Parathyroid adenoma (tissue), 2 donors: ENCODE data around the gene RNF149.
"Not testable (repeated sequence)": the region's sequence is repeated elsewhere in the genome, so short reads cannot be mapped to it uniquely, and the experiment has no call there.

ENCODE experiments used
- H2AFZ ChIP-seq: fragments of 300-600 bp; sonication (generic); one replicate; pipeline ENCODE4 v1.7.0; 2017; ENCODE audit warnings: antibody characterized with exemption, mild to moderate bottlenecking
- H3K27ac ChIP-seq: fragments of 300-600 bp; sonication (generic); one replicate; pipeline ENCODE4 v1.7.0; 2017
- H3K27me3 ChIP-seq: fragments of 300-600 bp; sonication (generic); one replicate; pipeline ENCODE4 v1.7.0; 2017; ENCODE audit warnings: low read length; ENCODE audit not compliant: control insufficient read depth, insufficient read depth
- H3K36me3 ChIP-seq: fragments of 300-600 bp; sonication (generic); one replicate; pipeline ENCODE4 v1.7.0; 2017; ENCODE audit warnings: low read length; ENCODE audit not compliant: control insufficient read depth, insufficient read depth
- H3K4me1 ChIP-seq: fragments of 300-600 bp; sonication (generic); one replicate; pipeline ENCODE4 v1.7.0; 2017; ENCODE audit warnings: control low read depth
- H3K4me2 ChIP-seq: fragments of 300-600 bp; sonication (generic); one replicate; pipeline ENCODE4 v1.7.0; 2017; ENCODE audit warnings: low read length
- H3K4me3 ChIP-seq: fragments of 300-600 bp; sonication (generic); one replicate; pipeline ENCODE4 v1.7.0; 2017; ENCODE audit warnings: low read depth, low read length
- H3K79me2 ChIP-seq: fragments of 300-600 bp; sonication (generic); one replicate; pipeline ENCODE4 v1.7.0; 2017; ENCODE audit warnings: control low read depth
- H3K9ac ChIP-seq: fragments of 300-600 bp; sonication (generic); one replicate; pipeline ENCODE4 v1.7.0; 2017; ENCODE audit warnings: mild to moderate bottlenecking
- H3K9me3 ChIP-seq: fragments of 300-600 bp; sonication (generic); one replicate; pipeline ENCODE4 v1.7.0; 2017; ENCODE audit warnings: low read length; ENCODE audit not compliant: control insufficient read depth
- CTCF ChIP-seq: fragments of 300-600 bp; sonication (generic); IDR thresholded peaks from one replicate; pipeline ENCODE4 v1.7.0; 2017; ENCODE audit warnings: antibody characterized with exemption, mild to moderate bottlenecking
- donor health status: primary hyperparathyroidism.

Gene RNF149

GRCh38 chr2:101253013-101253702 lies 55.3 kb downstream of the RNF149 start:
- peak overlapping the region; percentile 88 for H3K4me3 ChIP-seq
- H3K9ac ChIP-seq: peak overlapping the region; percentile 85
- peaks cover 5% of the 10 kb centered on the region for H3K4me1 ChIP-seq
- H3K36me3 ChIP-seq: no peaks in the 10 kb centered on the region
- H3K27me3 ChIP-seq: no peaks in the 10 kb centered on the region
- peak overlapping the region; percentile 86 for H3K27ac ChIP-seq
- no peak for TF ChIP-seq CTCF
- H3K9me3 ChIP-seq: no peaks in the 10 kb centered on the region
- peak overlapping the region; percentile 97 for H3K4me2 ChIP-seq
- peaks cover 22% of the 10 kb centered on the region for H3K79me2 ChIP-seq
- peak overlapping the region; percentile 97 for H2AFZ ChIP-seq

GRCh38 chr2:101252408-101253012 lies 56.0 kb downstream of the RNF149 start, which contains the start of gene CNOT11:
Gene CNOT11, plus strand, starts transcription at chr2:101252886. Its CDS starts 79 bp downstream, at chr2:101252965.
- Histone ChIP-seq H3K4me1 (peaks cover 5% of the 10 kb centered on the region), H3K79me2 (peaks cover 22% of the 10 kb centered on the region), H3K9ac (peak within 1 kb of the TSS; percentile 85), H3K27me3 (no peaks in the 10 kb centered on the region), H3K9me3 (no peaks in the 10 kb centered on the region), H3K36me3 (no peaks in the 10 kb centered on the region), H3K4me2 (peak within 1 kb of the TSS; percentile 97), H2AFZ (peak within 1 kb of the TSS; percentile 97), H3K27ac (peak within 1 kb of the TSS; percentile 86), H3K4me3 (peak within 1 kb of the TSS; percentile 88)
- no peak for TF ChIP-seq CTCF

GRCh38 chr2:101251844-101252407 lies 56.6 kb downstream of the RNF149 start:
- Histone ChIP-seq H3K27ac (peak overlapping the region; percentile 86), H3K79me2 (peaks cover 22% of the 10 kb centered on the region), H2AFZ (peak overlapping the region; percentile 97), H3K4me2 (peak overlapping the region; percentile 72), H3K4me1 (peaks cover 5% of the 10 kb centered on the region), H3K36me3 (no peaks in the 10 kb centered on the region), H3K9ac (no peak overlapping the region), H3K9me3 (no peaks in the 10 kb centered on the region), H3K27me3 (no peaks in the 10 kb centered on the region), H3K4me3 (peak overlapping the region; percentile 68)
- TF ChIP-seq CTCF: peak; percentile 68

GRCh38 chr2:101251246-101251781 lies 57.2 kb downstream of the RNF149 start:
- H3K9me3 ChIP-seq, H3K4me2 ChIP-seq, H3K9ac ChIP-seq, H3K4me3 ChIP-seq, H3K27ac ChIP-seq, H3K27me3 ChIP-seq, H2AFZ ChIP-seq, H3K4me1 ChIP-seq, H3K36me3 ChIP-seq: not testable (repeated sequence)
- peaks cover 22% of the 10 kb centered on the region for H3K79me2 ChIP-seq

GRCh38 chr2:101249826-101250225 lies 58.7 kb downstream of the RNF149 start:
- Histone ChIP-seq H2AFZ (no peak overlapping the region), H3K9ac (no peak overlapping the region), H3K9me3 (no peaks in the 10 kb centered on the region), H3K36me3 (no peaks in the 10 kb centered on the region), H3K79me2 (peaks cover 15% of the 10 kb centered on the region), H3K4me3 (no peak overlapping the region), H3K27ac (no peak overlapping the region), H3K27me3 (no peaks in the 10 kb centered on the region), H3K4me1 (peaks cover 5% of the 10 kb centered on the region), H3K4me2 (no peak overlapping the region)
- no peak for TF ChIP-seq CTCF

GRCh38 chr2:101248756-101249155 lies 59.7 kb downstream of the RNF149 start:
- H3K4me3 ChIP-seq, H3K9me3 ChIP-seq, H3K4me1 ChIP-seq, H3K79me2 ChIP-seq, H3K9ac ChIP-seq, H3K27me3 ChIP-seq, H3K36me3 ChIP-seq, H3K4me2 ChIP-seq, H3K27ac ChIP-seq, H2AFZ ChIP-seq: not testable (repeated sequence)

- not testable (repeated sequence) for H3K36me3 ChIP-seq, H3K4me1 ChIP-seq, H2AFZ ChIP-seq, H3K4me3 ChIP-seq, H3K79me2 ChIP-seq, H3K9ac ChIP-seq, H3K4me2 ChIP-seq, H3K27me3 ChIP-seq, H3K9me3 ChIP-seq, H3K27ac ChIP-seq
These were observed 63.0 kb downstream of the RNF149 start for GRCh38 chr2:101245468-101245867.
